ENCODE measurements around the gene KNDC1.
"Not testable (repeated sequence)": the region's sequence is repeated elsewhere in the genome, so short reads cannot be mapped to it uniquely, and the experiment has no call there.

KNDC1 gene

DNA sequence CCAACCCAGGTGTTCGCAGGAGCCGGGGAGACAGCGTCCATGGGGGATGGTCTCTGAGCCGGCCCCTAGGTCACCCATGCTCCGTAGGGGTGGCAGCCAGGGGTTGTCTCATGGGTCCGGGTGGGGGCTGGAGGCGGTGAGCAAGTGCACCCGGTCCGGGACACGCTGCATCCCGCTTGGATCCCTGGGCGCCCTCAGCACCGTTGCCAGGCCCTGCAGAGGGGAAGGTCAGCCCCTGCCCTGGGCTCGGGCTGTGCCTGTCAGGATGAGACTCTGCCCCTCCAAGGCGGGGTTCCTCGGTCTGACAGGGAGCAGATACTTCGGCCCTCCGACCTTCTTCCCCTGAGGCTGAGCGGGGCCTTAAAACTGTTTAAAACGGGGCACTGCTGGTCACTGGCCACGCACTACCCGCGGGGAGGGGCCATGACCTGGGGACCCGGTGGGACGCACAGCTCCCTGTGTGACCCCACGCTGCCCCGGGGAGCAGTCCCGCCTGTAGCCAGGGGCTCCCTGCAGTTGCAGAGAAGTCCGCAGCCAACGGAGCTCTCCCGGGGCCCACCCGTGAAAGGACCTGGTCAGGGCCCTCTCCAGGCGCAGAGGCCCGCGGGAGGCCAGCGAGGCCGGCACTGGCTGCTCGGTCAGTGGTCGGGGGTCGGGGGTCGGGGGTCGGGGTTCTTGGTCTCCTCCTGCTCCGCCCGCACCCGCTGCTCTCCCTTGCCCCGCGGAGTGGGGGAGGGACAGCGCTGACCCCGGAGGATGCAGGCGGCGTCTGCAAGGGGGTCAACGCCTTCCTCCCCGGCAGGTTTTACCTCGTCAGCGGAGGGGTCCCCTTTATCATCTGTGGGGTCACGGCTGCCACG, 33.4 kb upstream of the KNDC1 start:
- no peak for FAIRE-seq

DNA sequence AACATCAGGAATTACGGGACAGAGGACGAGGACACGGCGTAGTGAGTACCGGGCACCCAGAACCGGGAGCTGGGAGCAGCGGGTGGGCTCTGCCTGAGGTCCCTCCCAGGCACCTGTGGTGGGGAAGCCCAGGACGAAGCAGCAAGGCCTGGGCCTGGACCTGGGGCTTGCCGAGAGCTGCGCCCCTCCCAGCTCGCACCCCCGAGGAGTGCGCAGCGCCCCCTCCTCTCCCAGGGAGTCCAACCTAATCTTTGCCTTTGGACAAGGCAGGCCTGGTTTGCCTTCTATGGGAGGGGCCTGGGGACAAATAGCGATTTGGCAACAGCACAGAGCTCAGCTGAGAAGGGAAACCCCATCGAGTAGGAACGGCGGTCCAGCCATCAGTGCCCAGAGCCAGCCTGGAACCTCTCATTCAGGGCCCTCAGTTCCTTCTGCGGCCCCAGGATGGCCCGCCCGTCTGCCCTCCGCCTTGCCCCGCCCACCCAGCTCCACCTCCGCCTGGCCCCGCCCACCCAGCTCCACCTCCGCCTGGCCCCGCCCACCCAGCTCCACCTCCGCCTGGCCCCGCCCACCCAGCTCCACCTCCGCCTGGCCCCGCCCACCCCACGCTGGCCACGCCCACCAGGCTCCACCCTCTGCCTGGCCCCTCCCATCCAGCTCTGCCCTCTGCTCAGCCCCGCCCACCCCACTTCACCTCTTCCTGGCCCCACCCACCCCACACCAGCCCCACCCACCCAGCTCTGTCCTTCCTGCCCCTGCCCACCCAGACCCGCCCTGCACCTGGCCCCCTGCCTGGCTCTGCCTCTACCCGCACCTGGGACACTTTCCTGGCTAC, 32.5 kb upstream of the KNDC1 start:
- FAIRE-seq = no peak

DNA sequence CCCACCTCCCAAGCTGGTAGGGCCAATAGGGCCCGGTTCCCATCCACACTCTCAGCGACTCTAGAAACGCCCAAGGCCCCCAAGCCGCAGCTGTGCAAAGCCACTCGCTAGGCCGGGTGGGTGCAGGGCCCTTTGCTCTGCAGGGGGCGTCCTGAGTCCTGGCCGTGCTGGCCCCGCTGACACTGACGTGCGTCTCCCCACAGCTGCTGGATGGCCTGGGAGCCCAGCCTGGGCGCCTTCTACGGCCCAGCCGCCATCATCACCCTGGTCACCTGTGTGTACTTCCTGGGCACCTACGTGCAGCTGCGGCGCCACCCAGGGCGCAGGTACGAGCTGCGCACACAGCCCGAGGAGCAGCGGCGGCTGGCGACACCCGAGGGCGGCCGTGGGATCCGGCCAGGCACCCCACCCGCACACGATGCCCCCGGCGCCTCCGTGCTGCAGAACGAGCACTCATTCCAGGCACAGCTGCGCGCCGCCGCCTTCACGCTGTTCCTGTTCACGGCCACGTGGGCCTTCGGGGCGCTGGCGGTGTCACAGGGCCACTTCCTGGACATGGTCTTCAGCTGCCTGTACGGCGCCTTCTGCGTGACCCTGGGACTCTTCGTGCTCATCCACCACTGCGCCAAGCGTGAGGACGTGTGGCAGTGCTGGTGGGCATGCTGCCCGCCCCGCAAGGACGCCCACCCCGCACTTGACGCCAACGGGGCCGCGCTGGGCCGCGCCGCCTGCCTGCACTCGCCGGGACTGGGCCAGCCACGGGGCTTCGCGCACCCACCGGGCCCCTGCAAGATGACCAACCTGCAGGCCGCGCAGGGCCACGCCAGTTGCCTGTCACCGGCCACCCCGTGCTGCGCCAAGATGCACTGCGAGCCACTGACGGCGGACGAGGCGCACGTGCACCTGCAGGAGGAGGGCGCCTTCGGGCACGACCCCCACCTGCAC, 31.6 kb upstream of the KNDC1 start:
- no peak for FAIRE-seq

DNA sequence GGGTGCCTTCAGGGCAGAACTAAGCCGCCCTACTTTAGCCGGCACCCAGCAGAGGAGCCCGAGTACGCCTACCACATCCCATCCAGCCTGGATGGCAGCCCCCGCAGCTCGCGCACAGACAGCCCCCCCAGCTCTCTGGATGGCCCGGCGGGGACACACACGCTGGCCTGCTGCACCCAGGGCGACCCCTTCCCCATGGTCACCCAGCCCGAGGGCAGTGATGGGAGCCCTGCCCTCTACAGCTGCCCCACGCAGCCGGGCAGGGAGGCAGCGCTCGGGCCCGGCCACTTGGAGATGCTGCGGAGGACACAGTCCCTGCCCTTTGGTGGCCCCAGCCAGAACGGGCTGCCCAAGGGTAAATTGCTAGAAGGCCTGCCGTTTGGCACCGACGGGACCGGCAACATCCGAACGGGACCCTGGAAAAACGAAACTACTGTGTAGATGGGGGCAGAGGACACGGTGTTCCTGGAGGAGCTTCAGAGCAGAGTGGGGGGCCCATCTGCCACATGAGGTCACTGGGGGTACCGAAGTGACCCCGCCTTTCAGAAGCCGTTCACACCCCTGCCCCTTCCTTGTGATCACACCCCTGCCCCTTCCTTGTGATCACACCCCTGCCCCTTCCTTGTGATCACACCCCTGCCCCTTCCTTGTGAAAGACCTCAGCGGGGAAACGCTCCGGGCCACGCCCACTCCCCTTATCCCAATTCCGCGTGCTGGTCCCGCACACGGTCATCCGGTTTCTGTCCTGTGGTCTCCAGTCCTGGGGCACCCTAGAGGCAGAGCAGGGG, 30.8 kb upstream of the KNDC1 start:
- no peak for FAIRE-seq

DNA sequence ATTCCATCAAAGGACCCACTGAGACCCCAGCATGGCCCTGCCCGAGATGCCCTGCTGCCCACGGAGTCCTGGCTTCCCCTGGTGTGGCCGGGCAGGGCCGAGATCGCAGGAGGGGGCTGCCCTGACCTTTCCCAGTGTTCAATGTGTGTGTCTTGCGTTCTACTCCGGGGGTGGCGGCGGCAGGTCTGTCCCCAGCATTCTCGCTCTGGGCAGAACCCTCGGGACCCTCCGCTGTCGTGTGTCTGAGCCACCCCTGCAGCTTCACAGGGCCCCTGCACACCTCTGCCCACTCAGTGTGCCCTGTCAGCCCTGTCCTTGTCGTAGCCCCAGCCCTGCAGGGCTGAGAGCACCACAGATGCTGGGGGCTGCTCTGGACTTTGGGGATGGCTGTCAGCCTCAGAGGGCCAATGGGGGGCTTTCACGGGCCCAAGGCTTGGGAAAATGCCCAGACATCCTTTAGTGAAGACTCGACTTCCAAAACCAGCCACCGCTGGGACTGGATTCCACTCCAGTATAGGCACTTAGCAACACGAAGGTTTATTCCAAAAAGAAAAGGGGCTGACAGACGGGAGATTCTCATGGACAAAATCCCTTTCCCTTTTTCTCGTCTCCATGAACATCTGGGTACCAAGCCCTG, 30.0 kb upstream of the KNDC1 start:
- FAIRE-seq = no peak

- no peak for FAIRE-seq
Measured at GRCh38 chr10:133130602-133131001, 29.4 kb upstream of the KNDC1 start.

DNA sequence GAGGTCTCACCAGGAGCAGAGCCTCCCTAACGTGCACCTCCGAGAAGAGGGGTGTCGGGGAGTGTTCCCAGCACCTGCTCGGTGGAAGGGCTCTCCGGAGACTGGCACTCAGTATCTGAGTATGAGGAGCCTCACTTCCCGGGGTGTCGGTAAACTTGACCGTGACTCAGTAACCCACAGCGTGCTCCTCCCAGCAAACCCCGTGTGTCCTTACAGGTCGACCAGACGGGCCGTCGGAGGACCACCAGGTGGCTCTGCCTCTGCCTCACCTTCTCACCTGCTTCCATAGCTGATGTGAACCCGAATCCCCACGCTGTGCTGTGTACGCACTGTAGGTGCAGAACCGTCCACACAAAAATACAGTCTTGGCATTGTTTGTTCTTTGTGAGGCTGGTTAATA, 29.0 kb upstream of the KNDC1 start:
- FAIRE-seq = no peak

DNA sequence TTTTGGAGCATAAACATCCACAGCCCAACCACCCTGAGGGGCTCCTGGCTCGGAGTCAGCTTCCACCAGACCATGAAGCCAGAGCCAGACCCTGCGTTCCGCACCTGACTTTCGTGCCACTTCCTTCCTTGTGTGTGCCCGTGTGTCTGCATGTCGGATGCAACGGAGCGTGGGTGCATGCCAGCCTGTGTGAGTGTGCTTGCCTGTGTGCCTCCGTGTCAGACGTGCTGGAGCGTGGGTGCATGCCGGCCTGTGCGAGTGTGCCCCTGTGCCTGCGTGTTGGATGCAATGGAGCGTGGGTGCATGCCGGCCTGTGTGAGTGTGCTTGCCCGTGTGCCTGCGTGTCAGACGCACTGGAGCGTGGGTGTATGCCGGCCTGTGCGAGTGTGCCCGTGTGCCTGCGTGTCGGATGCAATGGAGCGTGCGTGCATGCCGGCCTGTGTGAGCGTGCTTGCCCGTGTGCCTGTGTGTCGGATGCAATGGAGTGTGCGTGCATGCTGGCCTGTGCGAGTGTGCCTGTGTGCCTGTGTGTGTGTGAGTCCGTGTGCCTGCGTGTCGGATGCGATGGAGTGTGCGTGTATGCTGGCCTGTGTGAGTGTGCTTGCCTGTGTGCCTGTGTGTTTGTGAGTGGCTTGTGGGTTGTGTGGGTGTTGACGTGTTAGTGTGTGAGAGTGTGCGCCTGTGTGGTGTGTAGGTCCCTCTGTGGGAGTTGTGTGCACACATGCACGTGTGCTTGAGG, 28.1 kb upstream of the KNDC1 start:
- no peak for FAIRE-seq

DNA sequence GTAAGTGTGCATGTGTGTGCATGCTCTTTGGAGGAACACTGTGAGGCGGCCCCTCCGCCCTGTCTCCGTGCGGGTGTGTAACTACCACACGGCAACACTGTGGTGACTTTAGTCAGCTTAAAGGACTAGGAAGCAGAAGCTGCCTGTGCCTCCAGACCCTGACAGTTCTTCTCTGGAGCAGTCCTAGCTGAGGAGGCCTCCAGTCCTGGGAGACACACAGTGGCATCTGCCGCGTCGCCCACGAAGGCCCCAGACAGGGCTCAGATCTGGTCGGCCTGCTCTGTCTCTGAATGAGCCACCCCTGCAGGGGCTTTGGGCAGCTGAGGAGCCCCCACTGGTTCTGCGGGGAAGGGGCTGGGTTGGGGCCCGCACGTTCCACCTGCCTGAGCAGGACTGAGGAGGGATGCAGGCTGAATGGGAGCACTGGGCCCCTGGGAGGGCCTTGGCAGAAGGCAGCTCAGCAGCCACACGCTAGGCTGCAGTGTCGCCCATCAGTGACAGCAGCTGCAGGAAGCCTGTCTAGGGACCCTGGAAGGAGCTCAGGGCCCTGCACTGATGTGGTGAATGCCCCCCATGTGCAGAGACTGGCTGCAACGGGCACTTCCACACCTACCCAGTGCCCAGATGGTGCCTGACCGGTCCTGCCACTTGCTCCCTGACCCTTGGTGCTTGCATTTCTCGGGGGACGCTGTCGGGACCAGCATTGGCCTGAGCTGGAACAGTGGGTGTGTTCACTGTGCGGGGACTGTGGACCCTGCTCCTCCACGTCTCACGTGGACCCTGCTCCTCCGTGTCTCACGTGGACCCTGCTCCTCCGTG, 27.3 kb upstream of the KNDC1 start:
- FAIRE-seq = no peak

DNA sequence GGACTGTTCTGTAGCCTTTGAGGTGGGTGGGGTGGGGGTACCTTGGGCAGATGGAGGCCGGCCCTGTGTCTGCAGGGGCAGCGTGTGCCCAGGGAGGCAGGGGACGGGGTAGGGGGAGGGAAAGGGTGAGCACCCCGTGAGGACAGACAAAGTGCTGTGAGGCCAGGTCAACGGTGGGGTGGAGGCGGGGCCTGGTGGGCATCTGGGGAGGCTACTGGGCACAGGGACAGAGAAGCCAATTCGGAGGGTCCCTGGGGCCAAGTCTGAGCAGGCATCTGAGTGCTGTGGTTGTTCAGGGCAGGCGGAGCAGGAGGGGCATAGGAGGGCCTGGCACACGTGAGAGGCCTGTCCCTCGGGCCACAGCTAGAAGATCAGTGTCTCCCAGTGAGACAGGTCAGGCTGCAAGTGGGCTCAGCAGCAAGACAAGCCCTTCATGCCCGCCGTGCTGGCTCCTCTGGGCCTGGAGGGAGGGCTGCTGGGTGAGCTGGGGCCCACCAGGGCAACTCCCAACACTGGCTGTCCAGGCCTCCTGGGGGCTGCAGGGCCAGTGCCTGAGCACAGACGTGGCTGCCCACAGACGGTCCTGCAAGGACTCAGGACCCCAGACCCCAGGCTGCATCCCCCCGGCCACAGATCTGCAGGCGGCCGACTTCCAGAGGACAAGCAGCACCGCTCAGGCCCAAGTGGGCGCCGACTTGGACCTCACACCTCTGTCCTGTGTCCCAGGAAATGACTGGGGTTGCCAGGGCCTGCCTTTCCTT, 26.4 kb upstream of the KNDC1 start:
- no peak for FAIRE-seq

- no peak for FAIRE-seq
Measured at GRCh38 chr10:133134411-133135115, 25.5 kb upstream of the KNDC1 start.

DNA sequence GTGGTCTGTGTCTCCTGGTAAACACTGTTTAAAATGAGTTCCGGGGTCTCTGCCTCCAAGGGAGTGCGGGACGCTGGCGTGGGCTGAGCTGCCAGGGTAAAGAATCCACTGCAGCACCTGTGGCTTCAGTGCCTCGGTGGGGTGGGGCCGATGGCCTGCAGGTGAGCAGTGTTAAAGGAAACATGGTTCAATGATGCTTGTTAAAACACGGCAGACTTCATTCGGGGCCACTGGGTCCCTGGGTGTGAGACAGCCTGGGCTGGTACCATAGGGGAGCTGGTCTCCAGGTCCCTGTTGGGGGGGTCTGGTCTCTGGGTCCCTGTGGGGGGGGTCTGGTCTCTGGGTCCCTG, 24.9 kb upstream of the KNDC1 start:
- no peak for FAIRE-seq

- FAIRE-seq = not testable (repeated sequence)
Measured at GRCh38 chr10:133137486-133138145, 22.4 kb upstream of the KNDC1 start.

- no peak for FAIRE-seq
Measured at GRCh38 chr10:133139551-133140065, 20.4 kb upstream of the KNDC1 start.

- FAIRE-seq = no peak
Measured at GRCh38 chr10:133140417-133141143, 19.4 kb upstream of the KNDC1 start.

- FAIRE-seq = no peak
Measured at GRCh38 chr10:133141144-133141957, 18.7 kb upstream of the KNDC1 start.
